ENCODE data around the gene TTLL9. TPM values are rescaled to one million over a fixed set of nuclear protein-coding genes. Genes with fewer than 3 reads are reported as not detected.

The TTLL9 gene
- total RNA-seq, 2 donors from 2014 or later: 1.2 TPM; not detected in 1

DNA sequence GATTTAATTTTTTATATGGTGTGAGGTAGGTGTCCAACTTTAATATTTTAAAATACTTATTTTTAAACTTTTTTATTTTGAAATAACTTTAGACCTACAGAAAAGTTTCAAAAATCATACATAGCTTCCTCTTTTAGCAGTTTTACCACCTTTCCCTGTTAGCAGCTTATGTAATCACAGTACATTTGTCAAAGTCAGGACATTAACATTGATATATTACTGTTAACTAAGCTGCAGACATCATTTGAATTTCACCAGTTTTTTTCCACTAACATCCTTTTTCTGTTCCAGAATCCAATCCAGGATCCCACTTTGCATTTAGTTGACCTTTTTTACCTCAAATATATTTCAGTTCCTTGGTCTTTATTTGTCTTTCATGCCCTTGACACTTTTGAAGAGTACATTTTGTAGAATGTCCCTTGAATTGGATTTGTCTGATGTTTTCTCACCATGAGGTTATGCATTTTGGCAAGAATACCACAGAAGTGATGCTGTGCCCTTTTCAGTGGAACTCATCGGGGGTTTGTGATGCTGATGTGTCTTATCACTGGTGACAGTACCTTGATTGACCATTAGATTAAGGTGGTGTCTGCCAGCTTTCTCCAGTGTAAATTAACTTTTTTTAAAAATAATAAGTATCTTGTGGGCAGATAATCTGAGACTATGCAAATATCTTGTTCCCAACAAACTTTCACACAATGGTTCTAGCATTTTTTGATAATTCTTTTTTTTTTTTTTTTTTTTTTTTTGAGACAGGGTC, 33.4 kb downstream of the TTLL9 start:
- 41% methylated on average over 1 of the region's 1 CpG for whole genome bisulfite sequencing
- no peak overlapping the region for H3K4me3 ChIP-seq
- no peak overlapping the region for H3K27ac ChIP-seq
- no peaks in the 10 kb centered on the region for H3K4me1 ChIP-seq (replicated peaks)
- TF ChIP-seq POLR2AphosphoS5 (IDR thresholded peaks at IDR 0.05): no peak
- no peak for TF ChIP-seq POLR2A (IDR thresholded peaks at IDR 0.05)
- DNase-seq (ENCODE audit: low spot score): no peak
- H3K36me3 ChIP-seq: no peaks in the 10 kb centered on the region
- intact Hi-C loops (cut with DNase I): no loop called here
- H3K27me3 ChIP-seq (replicated peaks; ENCODE audit: insufficient read depth): no peaks in the 10 kb centered on the region
- H3K9me3 ChIP-seq: no peaks in the 10 kb centered on the region

DNA sequence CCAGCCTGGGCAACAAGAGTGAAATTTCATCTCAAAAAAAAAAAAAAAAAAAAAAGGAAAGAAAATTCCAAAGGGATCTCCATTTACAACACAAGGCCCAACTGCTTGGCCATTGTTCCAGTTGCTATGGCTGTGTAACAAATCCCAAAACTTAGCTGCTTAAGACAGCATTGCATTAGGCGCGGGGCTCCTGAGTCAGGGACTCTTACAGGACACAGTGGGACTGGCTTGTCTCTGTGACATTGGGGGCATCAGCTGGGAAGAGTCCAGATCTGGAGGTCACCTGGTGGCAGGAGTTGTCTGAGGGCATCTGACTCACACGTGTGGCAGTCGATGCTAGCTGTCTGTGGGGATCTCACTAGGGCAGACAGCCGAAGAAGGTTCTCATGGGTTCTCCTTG, 35.6 kb downstream of the TTLL9 start:
- 77% methylated on average over 5 of the region's 5 CpGs for WGBS
- intact Hi-C loops (cut with DNase I): no loop called here
- no peak for TF ChIP-seq POLR2A (IDR thresholded peaks at IDR 0.05)
- no peak for TF ChIP-seq POLR2AphosphoS5 (IDR thresholded peaks at IDR 0.05)
- TF ChIP-seq, protein P1, sequence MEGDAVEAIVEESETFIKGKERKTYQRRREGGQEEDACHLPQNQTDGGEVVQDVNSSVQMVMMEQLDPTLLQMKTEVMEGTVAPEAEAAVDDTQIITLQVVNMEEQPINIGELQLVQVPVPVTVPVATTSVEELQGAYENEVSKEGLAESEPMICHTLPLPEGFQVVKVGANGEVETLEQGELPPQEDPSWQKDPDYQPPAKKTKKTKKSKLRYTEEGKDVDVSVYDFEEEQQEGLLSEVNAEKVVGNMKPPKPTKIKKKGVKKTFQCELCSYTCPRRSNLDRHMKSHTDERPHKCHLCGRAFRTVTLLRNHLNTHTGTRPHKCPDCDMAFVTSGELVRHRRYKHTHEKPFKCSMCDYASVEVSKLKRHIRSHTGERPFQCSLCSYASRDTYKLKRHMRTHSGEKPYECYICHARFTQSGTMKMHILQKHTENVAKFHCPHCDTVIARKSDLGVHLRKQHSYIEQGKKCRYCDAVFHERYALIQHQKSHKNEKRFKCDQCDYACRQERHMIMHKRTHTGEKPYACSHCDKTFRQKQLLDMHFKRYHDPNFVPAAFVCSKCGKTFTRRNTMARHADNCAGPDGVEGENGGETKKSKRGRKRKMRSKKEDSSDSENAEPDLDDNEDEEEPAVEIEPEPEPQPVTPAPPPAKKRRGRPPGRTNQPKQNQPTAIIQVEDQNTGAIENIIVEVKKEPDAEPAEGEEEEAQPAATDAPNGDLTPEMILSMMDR (IDR thresholded peaks at IDR 0.05): no peak
- Histone ChIP-seq H3K36me3 (no peaks in the 10 kb centered on the region), H3K4me1 (replicated peaks) (no peaks in the 10 kb centered on the region), H3K27ac (no peak overlapping the region), H3K4me3 (no peak overlapping the region), H3K9me3 (no peaks in the 10 kb centered on the region), H3K27me3 (replicated peaks; ENCODE audit: insufficient read depth) (no peaks in the 10 kb centered on the region)
- no peak for DNase-seq (ENCODE audit: low spot score)

DNA sequence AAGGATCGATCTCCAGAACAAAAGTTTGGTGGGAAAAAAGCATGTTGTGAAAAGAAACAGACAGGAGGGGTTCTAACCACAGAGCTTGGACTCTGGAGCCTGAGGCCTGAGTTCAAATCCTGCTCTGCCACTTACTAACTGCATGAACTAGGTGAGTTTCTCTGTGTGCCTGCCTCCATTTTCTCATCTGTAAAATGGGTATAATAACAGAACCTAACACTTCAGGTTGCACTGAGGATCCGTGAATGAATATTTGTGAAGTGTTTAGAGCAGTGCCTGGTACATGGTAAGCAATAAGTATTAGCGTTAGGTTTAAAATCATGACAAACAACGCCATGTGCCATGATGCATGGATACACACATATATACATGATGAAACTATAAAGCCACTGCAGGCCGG, 36.6 kb downstream of the TTLL9 start:
- no peak for DNase-seq (ENCODE audit: low spot score)
- Histone ChIP-seq H3K36me3 (no peaks in the 10 kb centered on the region), H3K4me1 (replicated peaks) (no peaks in the 10 kb centered on the region), H3K9me3 (no peaks in the 10 kb centered on the region), H3K27ac (no peak overlapping the region), H3K27me3 (replicated peaks; ENCODE audit: insufficient read depth) (no peaks in the 10 kb centered on the region), H3K4me3 (no peak overlapping the region)
- intact Hi-C loops (cut with DNase I): no loop called here
- WGBS: 97% methylated on average over 5 of the region's 5 CpGs
- no peak for TF ChIP-seq POLR2A (IDR thresholded peaks at IDR 0.05)

DNA sequence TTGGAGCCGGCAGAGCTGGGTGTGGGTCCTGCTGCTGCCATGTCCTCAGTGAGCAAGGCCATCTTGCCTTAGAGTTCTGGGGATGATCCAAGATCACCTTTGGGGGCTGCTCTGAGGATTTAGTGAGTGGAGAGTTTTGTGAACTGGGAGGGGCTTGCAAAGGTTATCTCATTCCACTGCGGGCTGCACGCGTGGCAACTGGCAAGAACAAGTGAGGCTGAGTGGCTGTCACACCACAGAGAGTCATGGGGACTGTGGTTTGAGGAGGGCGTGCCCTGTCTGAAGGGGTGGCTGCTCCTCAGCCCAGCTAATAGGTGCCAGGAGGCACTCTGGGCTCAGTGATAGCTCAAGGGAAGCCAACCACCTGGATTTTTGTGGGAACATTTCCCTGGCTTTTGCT, 37.6 kb downstream of the TTLL9 start:
- WGBS: 91% methylated on average over 5 of the region's 5 CpGs
- Histone ChIP-seq H3K9me3 (no peaks in the 10 kb centered on the region), H3K27me3 (replicated peaks; ENCODE audit: insufficient read depth) (no peaks in the 10 kb centered on the region), H3K36me3 (no peaks in the 10 kb centered on the region), H3K27ac (no peak overlapping the region), H3K4me3 (no peak overlapping the region), H3K4me1 (replicated peaks) (no peaks in the 10 kb centered on the region)
- intact Hi-C loops (cut with DNase I): no loop called here
- TF ChIP-seq, protein P1 (IDR thresholded peaks at IDR 0.05): no peak
- no peak for TF ChIP-seq POLR2AphosphoS5 (IDR thresholded peaks at IDR 0.05)
- no peak for TF ChIP-seq POLR2A (IDR thresholded peaks at IDR 0.05)
- no peak for DNase-seq (ENCODE audit: low spot score)

DNA sequence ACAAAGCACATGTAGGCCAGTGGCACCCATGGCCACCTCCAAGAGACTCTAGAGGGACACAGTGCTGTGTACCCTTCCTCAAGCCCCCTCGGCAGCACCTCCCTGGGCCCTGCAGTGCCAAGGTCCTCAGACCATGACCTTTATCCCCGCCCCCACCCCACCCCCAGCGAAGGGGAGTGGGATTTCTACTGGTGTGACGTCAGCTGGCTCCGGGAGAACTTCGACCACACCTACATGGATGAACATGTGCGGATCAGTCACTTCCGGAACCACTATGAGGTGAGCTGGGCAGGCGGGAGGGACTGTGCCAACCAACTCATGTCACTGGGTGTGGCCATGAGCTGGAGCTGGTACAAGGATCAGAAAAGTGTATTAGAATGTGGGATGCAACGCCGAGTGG, 38.0 kb downstream of the TTLL9 start:
- H3K4me1 ChIP-seq (replicated peaks): no peaks in the 10 kb centered on the region
- no peaks in the 10 kb centered on the region for H3K27me3 ChIP-seq (replicated peaks; ENCODE audit: insufficient read depth)
- H3K27ac ChIP-seq: no peak overlapping the region
- DNase-seq (ENCODE audit: low spot score): no peak
- no peaks in the 10 kb centered on the region for H3K9me3 ChIP-seq
- TF ChIP-seq POLR2AphosphoS5 (IDR thresholded peaks at IDR 0.05) (no peak), POLR2A (IDR thresholded peaks at IDR 0.05) (no peak)
- TF ChIP-seq, protein P1 (IDR thresholded peaks at IDR 0.05): no peak
- intact Hi-C loops (cut with DNase I): no loop called here
- no peaks in the 10 kb centered on the region for H3K36me3 ChIP-seq
- no peak overlapping the region for H3K4me3 ChIP-seq
- 90% methylated on average over 11 of the region's 11 CpGs for WGBS

All from prostate gland (tissue), 2 donors.